ENCODE data around the gene STPG4. TPM values are rescaled to one million over a fixed set of nuclear protein-coding genes. Genes with fewer than 3 reads are reported as not detected.

The STPG4 gene
- total RNA-seq, 1 experiment from 2014 or later = not detected

DNA sequence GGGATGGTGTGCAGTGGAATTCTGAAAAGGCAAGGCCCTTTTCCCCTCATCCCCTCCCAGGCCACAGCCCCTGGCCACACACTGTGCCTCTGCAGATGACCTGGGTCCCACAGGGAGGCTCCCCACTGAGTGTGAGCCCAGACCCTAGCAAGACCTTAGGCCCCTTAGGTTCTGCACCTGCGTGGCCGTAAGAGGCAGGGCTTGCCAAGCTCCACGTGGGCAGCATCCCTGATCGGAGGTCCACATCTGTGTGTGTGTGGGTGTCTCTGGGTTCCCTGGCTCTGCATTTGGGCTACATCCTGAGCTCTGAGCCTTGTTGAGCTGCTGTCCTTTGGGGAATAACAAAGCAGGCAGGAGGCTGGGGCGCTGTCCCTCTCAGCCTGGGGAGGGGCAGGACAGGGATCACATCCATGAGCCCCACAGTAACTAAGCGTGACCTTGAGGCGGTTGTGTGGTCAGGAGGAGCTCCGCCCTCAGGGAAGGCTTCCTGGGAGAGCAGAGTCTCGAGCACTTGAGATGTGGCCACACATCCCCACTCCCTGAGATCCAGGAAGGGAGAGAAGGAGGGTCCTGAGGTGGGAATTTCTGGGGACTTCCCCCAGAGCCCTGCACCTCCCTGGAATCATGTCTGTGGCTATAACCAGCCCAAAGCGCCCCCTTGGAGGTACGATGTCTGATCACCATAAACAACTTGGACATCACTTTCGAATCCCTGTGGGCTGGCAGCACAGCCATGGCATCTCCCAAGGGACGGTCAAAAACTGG, 84.8 kb downstream of the STPG4 start:
- H4K20me1 ChIP-seq (ENCODE audit: insufficient read depth, low read depth, low read length) = peaks cover 5% of the 10 kb centered on the region; the same call in 1 of the 2 replicates
- no peaks in the 10 kb centered on the region for H3K9me3 ChIP-seq (ENCODE audit: low read length)
- H3K4me1 ChIP-seq (ENCODE audit: low read length) = peaks cover 20% of the 10 kb centered on the region
- H3K27me3 ChIP-seq (ENCODE audit: low read length) = no peaks in the 10 kb centered on the region
- no peak overlapping the region for H2AFZ ChIP-seq (ENCODE audit: low read length)
- peaks cover 29% of the 10 kb centered on the region for H3K36me3 ChIP-seq (ENCODE audit: insufficient read depth, low read length)
- no peak overlapping the region for H3K4me3 ChIP-seq (ENCODE audit: low read length)
- H3K27ac ChIP-seq (ENCODE audit: low read length) = no peak overlapping the region
- no peaks in the 10 kb centered on the region for H3K79me2 ChIP-seq (ENCODE audit: low read length)
- no peak for DNase-seq
- H3K4me2 ChIP-seq (ENCODE audit: low read depth, low read length, poor library complexity, severe bottlenecking) = no peak overlapping the region
- no peaks in the 10 kb centered on the region for H3K9me2 ChIP-seq (replicated peaks; ENCODE audit: insufficient read depth, low read length)
- no peak overlapping the region for H3K9ac ChIP-seq (ENCODE audit: low read length)

DNA sequence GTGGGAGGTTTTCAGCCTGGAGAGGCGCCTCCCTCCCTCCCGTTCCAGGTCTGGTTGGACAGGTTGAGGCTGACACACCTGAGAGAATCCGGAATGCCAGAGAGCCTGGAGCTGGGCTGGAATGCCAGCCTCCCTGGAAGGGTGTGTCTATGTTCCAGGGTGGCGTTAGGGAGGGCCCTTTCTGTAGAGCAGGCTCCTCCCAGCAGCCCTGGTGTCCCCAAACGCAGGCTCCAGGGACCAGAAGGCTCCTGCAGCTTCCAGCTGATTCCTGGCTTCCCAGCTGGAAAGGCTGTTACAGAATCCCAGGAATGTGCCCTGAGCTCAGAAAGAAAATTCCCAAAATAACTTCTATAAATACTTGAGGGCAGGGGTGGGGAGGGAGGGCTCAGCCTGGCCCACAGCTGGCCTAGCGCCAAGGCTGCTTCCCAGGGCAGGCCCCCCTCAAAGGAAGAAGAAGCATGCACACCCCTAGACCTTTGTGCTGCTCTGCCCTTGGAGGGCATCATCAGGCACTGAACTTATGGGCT, 85.4 kb downstream of the STPG4 start:
- Histone ChIP-seq H3K9me2 (replicated peaks; ENCODE audit: insufficient read depth, low read length) (no peaks in the 10 kb centered on the region), H4K20me1 (ENCODE audit: insufficient read depth, low read depth, low read length) (peaks cover 5% of the 10 kb centered on the region; the same call in 1 of the 2 replicates), H3K9ac (ENCODE audit: low read length) (no peak overlapping the region), H2AFZ (ENCODE audit: low read length) (no peak overlapping the region), H3K27me3 (ENCODE audit: low read length) (no peaks in the 10 kb centered on the region), H3K9me3 (ENCODE audit: low read length) (no peaks in the 10 kb centered on the region), H3K36me3 (ENCODE audit: insufficient read depth, low read length) (peaks cover 29% of the 10 kb centered on the region), H3K79me2 (ENCODE audit: low read length) (no peaks in the 10 kb centered on the region), H3K4me1 (ENCODE audit: low read length) (peaks cover 20% of the 10 kb centered on the region), H3K27ac (ENCODE audit: low read length) (no peak overlapping the region), H3K4me3 (ENCODE audit: low read length) (no peak overlapping the region), H3K4me2 (ENCODE audit: low read depth, low read length, poor library complexity, severe bottlenecking) (no peak overlapping the region)
- DNase-seq = no peak

DNA sequence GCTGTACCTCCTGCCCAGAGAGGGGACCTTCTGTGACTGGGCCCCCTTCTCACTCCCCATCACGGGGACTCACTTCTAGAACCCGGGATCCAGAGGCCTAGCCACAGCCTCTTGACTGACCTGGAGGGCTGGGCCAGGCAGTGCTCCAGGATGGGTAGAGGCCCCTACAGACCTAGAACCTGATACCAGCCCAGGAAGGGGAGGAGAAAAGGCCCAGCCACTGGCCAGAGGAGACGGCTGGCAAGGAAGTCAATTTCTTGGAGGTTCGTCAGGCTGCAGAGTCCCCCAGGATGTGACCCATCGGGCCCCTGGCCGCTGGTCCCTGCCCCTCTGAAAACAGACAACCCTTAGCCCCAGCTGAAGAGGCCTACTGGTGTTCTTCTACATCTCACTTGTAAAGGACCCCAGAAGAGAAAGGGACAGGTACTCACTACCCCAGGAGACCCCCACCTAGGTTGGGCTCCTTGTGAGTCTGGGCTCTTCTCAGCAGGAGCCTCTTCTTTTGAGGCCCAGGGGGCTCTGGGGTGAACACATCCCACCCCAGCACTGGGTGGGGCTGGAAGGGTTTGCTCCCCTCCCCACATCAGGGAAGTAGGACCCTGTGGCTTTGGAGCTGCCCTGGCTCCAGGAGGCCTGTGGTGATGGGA, 86.0 kb downstream of the STPG4 start:
- Histone ChIP-seq H3K4me1 (ENCODE audit: low read length) (peaks cover 20% of the 10 kb centered on the region), H3K4me2 (ENCODE audit: low read depth, low read length, poor library complexity, severe bottlenecking) (no peak overlapping the region), H4K20me1 (ENCODE audit: insufficient read depth, low read depth, low read length) (peaks cover 5% of the 10 kb centered on the region; the same call in 1 of the 2 replicates), H3K27me3 (ENCODE audit: low read length) (no peaks in the 10 kb centered on the region), H2AFZ (ENCODE audit: low read length) (no peak overlapping the region), H3K36me3 (ENCODE audit: insufficient read depth, low read length) (peaks cover 29% of the 10 kb centered on the region), H3K79me2 (ENCODE audit: low read length) (no peaks in the 10 kb centered on the region), H3K9me2 (replicated peaks; ENCODE audit: insufficient read depth, low read length) (no peaks in the 10 kb centered on the region), H3K27ac (ENCODE audit: low read length) (no peak overlapping the region), H3K4me3 (ENCODE audit: low read length) (no peak overlapping the region), H3K9me3 (ENCODE audit: low read length) (no peaks in the 10 kb centered on the region), H3K9ac (ENCODE audit: low read length) (no peak overlapping the region)
- no peak for DNase-seq

DNA sequence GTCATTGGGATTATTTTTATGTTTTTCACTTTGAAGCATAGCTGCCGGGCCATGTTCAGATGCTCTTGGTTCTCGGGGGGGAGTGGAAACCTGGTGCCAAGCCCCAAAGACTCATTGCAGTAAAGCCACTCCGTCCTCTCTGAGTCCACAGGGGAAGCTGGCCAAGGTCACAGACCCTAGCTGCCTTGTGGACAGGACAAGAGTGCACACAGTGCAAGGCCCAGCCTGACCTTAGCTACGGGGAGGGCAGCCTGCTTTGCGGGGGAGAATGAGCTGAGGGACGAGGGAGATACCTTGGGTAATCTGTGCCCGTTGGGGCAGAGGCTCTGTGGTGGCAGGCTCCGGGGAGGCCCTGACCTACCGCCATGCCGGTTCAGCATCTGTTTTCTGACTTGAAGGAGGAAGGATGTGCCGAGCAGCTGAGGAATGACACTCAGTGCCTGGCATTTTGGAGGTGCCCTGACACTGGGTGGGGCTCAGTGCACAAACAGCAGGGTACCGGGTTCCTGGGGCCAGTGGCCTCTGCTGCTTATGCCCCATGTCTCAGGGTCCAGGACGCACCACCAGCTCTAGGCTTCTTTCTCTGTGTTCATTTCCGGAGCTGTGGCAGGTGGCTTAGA, 87.2 kb downstream of the STPG4 start:
- Histone ChIP-seq H2AFZ (ENCODE audit: low read length) (no peak overlapping the region), H3K4me3 (ENCODE audit: low read length) (no peak overlapping the region), H3K9me3 (ENCODE audit: low read length) (no peaks in the 10 kb centered on the region), H3K36me3 (ENCODE audit: insufficient read depth, low read length) (peaks cover 30% of the 10 kb centered on the region), H3K4me1 (ENCODE audit: low read length) (peaks cover 20% of the 10 kb centered on the region), H3K79me2 (ENCODE audit: low read length) (no peaks in the 10 kb centered on the region), H4K20me1 (ENCODE audit: insufficient read depth, low read depth, low read length) (peaks cover 5% of the 10 kb centered on the region; the same call in 1 of the 2 replicates), H3K9me2 (replicated peaks; ENCODE audit: insufficient read depth, low read length) (no peaks in the 10 kb centered on the region), H3K27ac (ENCODE audit: low read length) (no peak overlapping the region), H3K4me2 (ENCODE audit: low read depth, low read length, poor library complexity, severe bottlenecking) (no peak overlapping the region), H3K27me3 (ENCODE audit: low read length) (no peaks in the 10 kb centered on the region), H3K9ac (ENCODE audit: low read length) (no peak overlapping the region)
- DNase-seq = no peak

DNA sequence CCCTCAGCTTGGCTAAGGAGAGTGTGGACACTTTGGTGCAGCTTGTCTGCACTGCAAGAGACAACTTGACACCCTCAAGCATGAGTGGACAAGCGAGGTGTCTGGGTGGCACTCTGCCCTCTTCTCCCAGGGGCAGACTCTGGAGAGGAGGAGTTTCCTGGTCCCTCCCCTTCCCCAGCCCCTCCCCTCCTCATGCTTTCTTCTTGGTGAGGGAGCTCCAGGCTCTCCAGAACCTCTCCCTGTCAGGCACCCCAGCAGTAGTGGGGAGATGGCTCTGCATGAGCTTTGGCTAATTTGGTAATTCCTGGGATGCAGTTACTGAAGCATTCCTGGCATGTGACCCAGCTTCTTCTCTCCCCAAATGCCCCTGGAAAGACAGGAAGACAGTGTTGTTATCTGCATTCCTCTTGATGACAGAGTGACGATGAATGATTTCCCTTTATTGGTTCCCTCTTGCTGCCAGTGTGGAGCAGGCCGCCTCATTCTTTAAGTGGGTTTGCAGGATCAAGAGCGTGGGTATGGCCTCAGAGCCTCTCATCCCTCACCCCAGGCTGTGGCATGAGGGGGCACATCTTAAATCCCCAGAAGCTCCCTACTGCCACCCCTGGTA, 89.2 kb downstream of the STPG4 start:
- Histone ChIP-seq H3K27ac (ENCODE audit: low read length) (no peak overlapping the region), H3K9ac (ENCODE audit: low read length) (no peak overlapping the region), H4K20me1 (ENCODE audit: insufficient read depth, low read depth, low read length) (peaks cover 5% of the 10 kb centered on the region; the same call in 1 of the 2 replicates), H3K4me1 (ENCODE audit: low read length) (peaks cover 3% of the 10 kb centered on the region), H3K9me2 (replicated peaks; ENCODE audit: insufficient read depth, low read length) (no peaks in the 10 kb centered on the region), H2AFZ (ENCODE audit: low read length) (no peak overlapping the region), H3K4me2 (ENCODE audit: low read depth, low read length, poor library complexity, severe bottlenecking) (no peak overlapping the region), H3K9me3 (ENCODE audit: low read length) (no peaks in the 10 kb centered on the region), H3K36me3 (ENCODE audit: insufficient read depth, low read length) (peaks cover 30% of the 10 kb centered on the region), H3K27me3 (ENCODE audit: low read length) (no peaks in the 10 kb centered on the region), H3K4me3 (ENCODE audit: low read length) (no peak overlapping the region), H3K79me2 (ENCODE audit: low read length) (no peaks in the 10 kb centered on the region)
- DNase-seq = no peak

DNA sequence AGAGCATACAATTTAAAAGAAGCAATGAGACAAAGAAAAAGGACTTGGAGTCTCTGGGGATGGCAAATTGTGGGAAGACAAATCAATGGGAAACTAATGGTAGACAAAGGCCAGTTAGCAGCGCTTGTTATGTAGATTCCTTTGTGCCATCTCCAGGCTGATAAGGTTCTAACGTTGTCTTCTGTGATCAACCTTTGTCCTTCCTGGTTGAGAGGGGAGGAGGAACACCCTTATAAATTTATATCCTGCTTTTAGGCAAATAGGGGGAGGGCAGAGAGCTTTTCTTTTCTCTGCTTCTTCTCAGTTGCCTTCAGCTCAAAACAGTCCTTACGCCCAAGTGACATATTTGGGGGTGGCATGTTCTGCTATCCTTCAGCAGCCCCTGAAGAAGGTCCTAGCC, 89.8 kb downstream of the STPG4 start:
- Histone ChIP-seq H3K79me2 (ENCODE audit: low read length) (no peaks in the 10 kb centered on the region), H3K4me2 (ENCODE audit: low read depth, low read length, poor library complexity, severe bottlenecking) (no peak overlapping the region), H3K9me3 (ENCODE audit: low read length) (no peaks in the 10 kb centered on the region), H3K4me1 (ENCODE audit: low read length) (no peaks in the 10 kb centered on the region), H2AFZ (ENCODE audit: low read length) (no peak overlapping the region), H3K9me2 (replicated peaks; ENCODE audit: insufficient read depth, low read length) (no peaks in the 10 kb centered on the region), H3K36me3 (ENCODE audit: insufficient read depth, low read length) (peaks cover 27% of the 10 kb centered on the region), H3K4me3 (ENCODE audit: low read length) (no peak overlapping the region), H4K20me1 (ENCODE audit: insufficient read depth, low read depth, low read length) (peaks cover 5% of the 10 kb centered on the region; the same call in 1 of the 2 replicates), H3K27me3 (ENCODE audit: low read length) (no peaks in the 10 kb centered on the region), H3K27ac (ENCODE audit: low read length) (no peak overlapping the region), H3K9ac (ENCODE audit: low read length) (no peak overlapping the region)
- DNase-seq = no peak

DNA sequence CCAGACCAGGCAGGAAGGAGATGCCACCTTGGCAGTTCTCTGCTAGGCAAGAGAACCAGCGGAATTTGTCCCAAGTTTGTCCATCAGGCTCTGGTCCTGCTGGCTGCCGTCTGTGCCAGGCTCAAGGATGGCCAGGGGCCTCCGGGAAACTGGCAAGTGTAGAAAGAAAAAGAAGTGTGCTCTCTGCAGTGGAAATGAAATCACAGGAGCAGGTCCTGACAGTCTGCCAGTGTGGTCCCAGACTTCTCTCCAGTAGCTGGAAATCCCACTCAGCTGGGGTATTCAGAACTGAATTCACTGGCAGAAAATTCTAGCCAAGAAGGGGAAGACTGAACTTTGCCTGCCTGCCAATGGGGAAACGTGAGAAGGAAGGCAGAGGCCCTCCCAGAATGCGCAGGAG, 91.0 kb downstream of the STPG4 start:
- H3K4me2 ChIP-seq (ENCODE audit: low read depth, low read length, poor library complexity, severe bottlenecking) = no peak overlapping the region
- H3K9ac ChIP-seq (ENCODE audit: low read length) = no peak overlapping the region
- no peak overlapping the region for H3K27ac ChIP-seq (ENCODE audit: low read length)
- H3K36me3 ChIP-seq (ENCODE audit: insufficient read depth, low read length) = peaks cover 23% of the 10 kb centered on the region
- no peaks in the 10 kb centered on the region for H3K4me1 ChIP-seq (ENCODE audit: low read length)
- no peaks in the 10 kb centered on the region for H3K9me2 ChIP-seq (replicated peaks; ENCODE audit: insufficient read depth, low read length)
- DNase-seq = no peak
- H2AFZ ChIP-seq (ENCODE audit: low read length) = no peak overlapping the region
- no peaks in the 10 kb centered on the region for H3K9me3 ChIP-seq (ENCODE audit: low read length)
- H3K27me3 ChIP-seq (ENCODE audit: low read length) = no peaks in the 10 kb centered on the region
- H4K20me1 ChIP-seq (ENCODE audit: insufficient read depth, low read depth, low read length) = peaks cover 5% of the 10 kb centered on the region; the same call in 1 of the 2 replicates
- H3K4me3 ChIP-seq (ENCODE audit: low read length) = no peak overlapping the region
- no peaks in the 10 kb centered on the region for H3K79me2 ChIP-seq (ENCODE audit: low read length)

DNA sequence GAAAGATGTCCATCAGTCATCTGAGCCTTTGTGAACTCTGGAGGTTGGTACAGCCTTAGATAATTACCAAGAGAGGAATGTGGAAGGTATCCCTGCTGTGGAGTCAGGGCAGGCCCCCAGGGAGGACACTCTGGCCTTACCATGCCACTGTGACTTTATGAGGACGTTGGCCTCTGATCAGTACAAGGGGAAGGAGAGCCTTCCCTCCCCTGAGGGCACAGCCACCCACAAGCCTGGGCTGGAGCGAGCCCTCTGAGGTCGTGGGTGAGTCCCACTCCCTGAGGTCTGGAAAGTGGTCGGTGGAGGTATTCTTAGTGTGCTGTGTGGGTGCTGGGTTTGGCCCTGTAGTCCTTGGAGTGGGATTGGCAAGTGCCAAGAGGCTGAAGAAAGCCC, 91.6 kb downstream of the STPG4 start:
- Histone ChIP-seq H3K27me3 (ENCODE audit: low read length) (no peaks in the 10 kb centered on the region), H3K4me2 (ENCODE audit: low read depth, low read length, poor library complexity, severe bottlenecking) (no peak overlapping the region), H3K9ac (ENCODE audit: low read length) (no peak overlapping the region), H2AFZ (ENCODE audit: low read length) (no peak overlapping the region), H3K9me3 (ENCODE audit: low read length) (no peaks in the 10 kb centered on the region), H3K4me1 (ENCODE audit: low read length) (no peaks in the 10 kb centered on the region), H3K4me3 (ENCODE audit: low read length) (no peak overlapping the region), H3K27ac (ENCODE audit: low read length) (no peak overlapping the region), H3K9me2 (replicated peaks; ENCODE audit: insufficient read depth, low read length) (no peaks in the 10 kb centered on the region), H4K20me1 (ENCODE audit: insufficient read depth, low read depth, low read length) (peaks cover 5% of the 10 kb centered on the region; the same call in 1 of the 2 replicates), H3K36me3 (ENCODE audit: insufficient read depth, low read length) (peaks cover 23% of the 10 kb centered on the region), H3K79me2 (ENCODE audit: low read length) (no peaks in the 10 kb centered on the region)
- no peak for DNase-seq
